ENCODE measurements around the gene SGPP1. TPM values are rescaled to one million over a fixed set of nuclear protein-coding genes. Genes with fewer than 3 reads are reported as not detected.

The SGPP1 gene
- total and polyA plus RNA-seq, 2 donors (not counting 1 experiment from before 2014, with no cell fraction given), result 13.8 to 46.4 TPM

DNA sequence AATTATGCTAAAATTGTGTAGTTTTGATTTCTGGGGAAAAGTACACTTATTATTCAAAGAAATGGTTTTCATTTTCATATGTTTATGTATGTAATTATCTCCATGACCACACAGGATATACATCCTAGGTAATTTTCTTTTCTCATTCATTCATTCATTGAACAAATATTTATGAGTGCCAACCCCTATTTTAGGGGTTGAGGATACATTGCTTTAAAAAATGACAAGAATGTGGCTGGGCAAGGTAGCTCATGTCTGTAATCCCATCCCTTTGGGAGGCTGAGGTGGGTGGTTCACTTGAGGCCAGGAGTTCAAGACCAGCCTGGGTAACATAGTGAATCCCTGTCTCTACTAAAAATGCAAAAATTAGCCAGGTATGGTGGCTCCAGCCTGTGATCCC, 40.9 kb downstream of the SGPP1 start:
- H3K9ac ChIP-seq (ENCODE audit: low read length), result no peak overlapping the region
- H3K4me1 ChIP-seq (ENCODE audit: control insufficient read depth in 2 of 2, insufficient read depth in 2 of 2, low read length in 2 of 2), result no peaks in the 10 kb centered on the region
- no peaks in the 10 kb centered on the region for H4K20me1 ChIP-seq (ENCODE audit: control insufficient read depth, insufficient read depth, low read length, poor library complexity, severe bottlenecking)
- intact Hi-C loops (cut with micrococcal nuclease), result no loop called here
- H3K4me3 ChIP-seq (ENCODE audit: control extremely low read depth in 1 of 5, extremely low read depth in 1 of 5, insufficient read depth in 1 of 5, low read depth in 2 of 5, low read length in 4 of 5), result no peak overlapping the region
- no peak overlapping the region for H3K27ac ChIP-seq (ENCODE audit: low read length in 2 of 2)
- H3K36me3 ChIP-seq (replicated peaks in 1 of 2; ENCODE audit: control extremely low read depth in 1 of 2, control insufficient read depth in 1 of 2, extremely low read depth in 1 of 2, insufficient read depth in 2 of 2, low read length in 1 of 2), result peaks cover 2 to 25% of the 10 kb centered on the region in 2 experiments
- H3K79me2 ChIP-seq (ENCODE audit: control insufficient read depth, insufficient read depth, low read length), result peaks cover 3% of the 10 kb centered on the region
- ATAC-seq (ENCODE audit: low read depth) (no peak), DNase-seq (no peak)
- ChIA-PET CTCF (interaction anchor here (2.2 kb wide), 1 partner anchor 84 kb away, joined by 6 read pairs; no protein-coding TSS in a partner anchor), POLR2A (no interaction called here)
- no peaks in the 10 kb centered on the region for H3K4me1 Mint-ChIP-seq
- H3K4me2 ChIP-seq (replicated peaks; ENCODE audit: low read depth, low read length, poor library complexity, severe bottlenecking), result no peak overlapping the region
- H3K27ac Mint-ChIP-seq, result no peak overlapping the region
- H3K27me3 ChIP-seq (replicated peaks in 1 of 4; ENCODE audit: control extremely low read depth in 1 of 4, control insufficient read depth in 3 of 4, insufficient read depth in 4 of 4, low read length in 3 of 4), result no peaks in the 10 kb centered on the region
- no peak overlapping the region for H3K4me3 Mint-ChIP-seq
- no peaks in the 10 kb centered on the region for H3K27me3 Mint-ChIP-seq
- H2AFZ ChIP-seq (ENCODE audit: insufficient read depth, low read depth, low read length, poor library complexity, severe bottlenecking), result no peak overlapping the region
- TF ChIP-seq EZH2 (IDR thresholded peaks at IDR 0.05; ENCODE audit: borderline replicate concordance, insufficient read depth, low read depth, low read length, poor library complexity, severe bottlenecking) (no peak), CTCF (IDR thresholded peaks at IDR 0.05) (no peak)
- H3K9me3 ChIP-seq (ENCODE audit: control extremely low read depth in 1 of 3, control insufficient read depth in 2 of 3, insufficient read depth in 1 of 3, low read length in 2 of 3), result no peaks in the 10 kb centered on the region
- no peaks in the 10 kb centered on the region for H3K9me3 Mint-ChIP-seq (ENCODE audit: insufficient read depth)

- Histone ChIP-seq H3K27me3 (replicated peaks in 1 of 4; ENCODE audit: control extremely low read depth in 1 of 4, control insufficient read depth in 3 of 4, insufficient read depth in 4 of 4, low read length in 3 of 4) (no peaks in the 10 kb centered on the region), H3K36me3 (replicated peaks in 1 of 2; ENCODE audit: control extremely low read depth in 1 of 2, control insufficient read depth in 1 of 2, extremely low read depth in 1 of 2, insufficient read depth in 2 of 2, low read length in 1 of 2) (peaks cover 2 to 31% of the 10 kb centered on the region in 2 experiments), H2AFZ (ENCODE audit: insufficient read depth, low read depth, low read length, poor library complexity, severe bottlenecking) (no peak overlapping the region), H4K20me1 (ENCODE audit: control insufficient read depth, insufficient read depth, low read length, poor library complexity, severe bottlenecking) (no peaks in the 10 kb centered on the region), H3K9me3 (ENCODE audit: control extremely low read depth in 1 of 3, control insufficient read depth in 2 of 3, insufficient read depth in 1 of 3, low read length in 2 of 3) (no peaks in the 10 kb centered on the region), H3K9ac (ENCODE audit: low read length) (no peak overlapping the region), H3K4me3 (ENCODE audit: control extremely low read depth in 1 of 5, extremely low read depth in 1 of 5, insufficient read depth in 1 of 5, low read depth in 2 of 5, low read length in 4 of 5) (no peak overlapping the region), H3K79me2 (ENCODE audit: control insufficient read depth, insufficient read depth, low read length) (peaks cover 3% of the 10 kb centered on the region), H3K27ac (ENCODE audit: low read length in 2 of 2) (no peak overlapping the region), H3K4me2 (replicated peaks; ENCODE audit: low read depth, low read length, poor library complexity, severe bottlenecking) (no peak overlapping the region), H3K4me1 (ENCODE audit: control insufficient read depth in 2 of 2, insufficient read depth in 2 of 2, low read length in 2 of 2) (no peaks in the 10 kb centered on the region)
- Mint-ChIP-seq H3K4me1 (no peaks in the 10 kb centered on the region), H3K9me3 (ENCODE audit: insufficient read depth) (no peaks in the 10 kb centered on the region), H3K27ac (no peak overlapping the region), H3K27me3 (no peaks in the 10 kb centered on the region), H3K4me3 (no peak overlapping the region)
- WGBS (ENCODE audit: insufficient coverage), result no CpG with 5 or more reads among the region's 1 CpG
- no peak for TF ChIP-seq EZH2 (IDR thresholded peaks at IDR 0.05; ENCODE audit: borderline replicate concordance, insufficient read depth, low read depth, low read length, poor library complexity, severe bottlenecking)
- TF ChIP-seq CTCF (IDR thresholded peaks at IDR 0.05), result no peak
- ChIA-PET POLR2A (no interaction called here), CTCF (no interaction called here)
- intact Hi-C loops (cut with micrococcal nuclease), result no loop called here
- DNase-seq, result no peak
- no peak for ATAC-seq (ENCODE audit: low read depth)
These were observed 42.5 kb downstream of the SGPP1 start for GRCh38 chr14:63685401-63685800.

All from B cell (primary cell).